SK-N-SH (cell line): ENCODE data around the gene ITCH. TPM values are rescaled to one million over a fixed set of nuclear protein-coding genes. Genes with fewer than 3 reads are reported as not detected.

Source experiments
- CTCF ChIA-PET: fragments of 300-600, 350-600 bp; formaldehyde crosslinking; extraction: SDS; loops from one replicate; lab custom pipeline; 2021; lab: Yijun Ruan, JAX
- POLR2A ChIA-PET: fragments of 350-600 bp; sonication (Branson Sonifier 250); formaldehyde crosslinking; extraction: SDS; loops from one replicate; lab custom pipeline; 2020; ENCODE audit warnings: antibody characterized with exemption, inconsistent platforms; lab: Yijun Ruan, JAX
- DNase-seq: peaks from one replicate; pipeline ENCODE4 v3.0.0; 2012
- H2AFZ ChIP-seq: fragments of 200-600 bp; sonication (generic); 2 replicates; pipeline ENCODE4 v1.8.1; 2016; ENCODE audit warnings: antibody characterized with exemption, mild to moderate bottlenecking, low read depth
- H3F3A ChIP-seq: fragments of 200-600 bp; sonication (generic); replicated peaks from 2 replicates; pipeline ENCODE3; 2016; ENCODE audit warnings: antibody characterized with exemption, mild to moderate bottlenecking; ENCODE audit not compliant: insufficient read depth
- H3K27ac ChIP-seq, 2 experiments: fragments of 200-500 bp in 1 of 2; fragments of 200-600 bp in 1 of 2; sonication (Bioruptor generic) in 1 of 2; sonication (generic), shearing (Covaris generic) in 1 of 2; 2 replicates each; pipeline versions ENCODE4 v1.5.1 to v1.6.1; 2014 to 2016; ENCODE audit warnings: low read depth in 2 of 2, inconsistent platforms in 1 of 2, low read length in 1 of 2, mild to moderate bottlenecking in 1 of 2, mixed read lengths in 1 of 2
- H3K27me3 ChIP-seq: fragments of 200-600 bp; sonication (generic), shearing (Covaris generic); 2 replicates; pipeline ENCODE4 v1.6.1; 2016; ENCODE audit warnings: mixed run types; ENCODE audit not compliant: insufficient read depth
- H3K36me3 ChIP-seq, 2 experiments: fragments of 200-500 bp in 1 of 2; fragments of 200-600 bp in 1 of 2; sonication (Bioruptor generic) in 1 of 2; sonication (generic) in 1 of 2; replicated peaks in 1 of 2; 2 replicates each; pipeline versions ENCODE3 to v1.5.1; 2014 to 2016; ENCODE audit warnings: low read length in 1 of 2, mild to moderate bottlenecking in 1 of 2; ENCODE audit not compliant: insufficient read depth in 2 of 2, control insufficient read depth in 1 of 2
- H3K4me1 ChIP-seq, 2 experiments: fragments of 200-500 bp in 1 of 2; fragments of 200-600 bp in 1 of 2; sonication (Bioruptor generic) in 1 of 2; sonication (generic), shearing (Covaris generic) in 1 of 2; 2 replicates each; pipeline versions ENCODE4 v1.5.1 to v1.6.1; 2014 to 2016; ENCODE audit warnings: low read depth in 1 of 2, low read length in 1 of 2, mixed run types in 1 of 2; ENCODE audit not compliant: insufficient read depth in 2 of 2, control insufficient read depth in 1 of 2
- H3K4me2 ChIP-seq: fragments of 200-600 bp; sonication (generic), shearing (Covaris generic); 2 replicates; pipeline ENCODE4 v1.6.1; 2017; ENCODE audit warnings: mixed run types
- H3K4me3 ChIP-seq, 2 experiments: fragments of 200-500 bp in 1 of 2; fragments of 200-600 bp in 1 of 2; sonication (Bioruptor generic) in 1 of 2; sonication (generic), shearing (Covaris generic) in 1 of 2; 2 replicates each; pipeline versions ENCODE4 v1.5.1 to v1.8.1; 2014 to 2016; ENCODE audit warnings: low read depth in 2 of 2, inconsistent platforms in 1 of 2, low read length in 1 of 2, mild to moderate bottlenecking in 1 of 2, mixed read lengths in 1 of 2, moderate library complexity in 1 of 2
- H3K79me2 ChIP-seq: fragments of 200-600 bp; sonication (generic); 2 replicates; pipeline ENCODE4 v1.8.1; 2017; ENCODE audit warnings: mild to moderate bottlenecking; ENCODE audit not compliant: insufficient read depth
- H3K9ac ChIP-seq: fragments of 200-600 bp; sonication (generic); 2 replicates; pipeline ENCODE4 v1.6.1; 2017; ENCODE audit warnings: mixed run types
- H3K9me2 ChIP-seq: fragments of 200-600 bp; sonication (generic); 2 replicates; pipeline ENCODE4 v1.6.1; 2017; ENCODE audit warnings: mixed run types
- H3K9me3 ChIP-seq: fragments of 200-600 bp; sonication (generic); 2 replicates; pipeline ENCODE4 v1.6.1; 2017; ENCODE audit warnings: mixed run types, mild to moderate bottlenecking, moderate library complexity
- H4K20me1 ChIP-seq: fragments of 200-600 bp; sonication (generic); 2 replicates; pipeline ENCODE4 v1.6.1; 2017; ENCODE audit warnings: mild to moderate bottlenecking, mixed run types; ENCODE audit not compliant: insufficient read depth
- CTCF ChIP-seq: fragments of 200-600 bp; sonication (generic); IDR thresholded peaks from 2 replicates; pipeline ENCODE4 v1.6.1; 2017; ENCODE audit warnings: antibody characterized with exemption, mild to moderate bottlenecking, moderate library complexity
- ELF1 ChIP-seq: IDR thresholded peaks from 2 replicates; pipeline ENCODE4 v1.4.0; 2012
- EP300 ChIP-seq, 2 experiments: IDR thresholded peaks; 2 replicates each; pipeline versions ENCODE4 v1.4.0 to v1.6.1; 2012; ENCODE audit warnings: borderline replicate concordance in 1 of 2, low read depth in 1 of 2, low read length in 1 of 2
- FOSL2 ChIP-seq: IDR thresholded peaks from 2 replicates; pipeline ENCODE4 v1.4.0; 2012; ENCODE audit warnings: low read depth, mild to moderate bottlenecking, moderate library complexity, borderline replicate concordance
- FOXJ3 ChIP-seq: sonication (generic); formaldehyde crosslinking; IDR thresholded peaks from 2 replicates; pipeline ENCODE4 v1.5.1; 2020; ENCODE audit warnings: mild to moderate bottlenecking, missing genetic modification reagents
- FOXM1 ChIP-seq: IDR thresholded peaks from 2 replicates; pipeline ENCODE4 v1.4.0; 2012; ENCODE audit warnings: low read depth, mild to moderate bottlenecking
- GATA2 ChIP-seq: sonication (generic); formaldehyde crosslinking; IDR thresholded peaks from 2 replicates; pipeline ENCODE4 v1.5.0; 2020; ENCODE audit warnings: mild to moderate bottlenecking, missing genetic modification reagents
- MXI1 ChIP-seq: IDR thresholded peaks from 2 replicates; pipeline ENCODE4 v1.6.1; 2012; ENCODE audit warnings: mild to moderate bottlenecking, low read depth, low read length, improper control_type of control experiment
- POLR2AphosphoS5 ChIP-seq: IDR thresholded peaks from 2 replicates; pipeline ENCODE4 v1.6.1; 2012; ENCODE audit warnings: low read depth, low read length
- RCOR1 ChIP-seq: fragments of 150-350 bp; IDR thresholded peaks from 2 replicates; pipeline ENCODE4 v1.6.1; 2017; ENCODE audit warnings: antibody characterized with exemption, low read length
- RFX5 ChIP-seq: IDR thresholded peaks from 2 replicates; pipeline ENCODE4 v1.6.1; 2012; ENCODE audit warnings: mild to moderate bottlenecking, improper control_type of control experiment, low read length
- SIN3A ChIP-seq: IDR thresholded peaks from 2 replicates; pipeline ENCODE4 v1.6.1; 2012; ENCODE audit warnings: low read depth, mild to moderate bottlenecking, low read length, moderate library complexity, borderline replicate concordance
- SMC3 ChIP-seq: IDR thresholded peaks from 2 replicates; pipeline ENCODE4 v1.6.1; 2012; ENCODE audit warnings: low read depth, low read length, improper control_type of control experiment
- TEAD4 ChIP-seq: IDR thresholded peaks from 2 replicates; pipeline ENCODE4 v1.4.0; 2012; ENCODE audit warnings: mild to moderate bottlenecking, borderline replicate concordance; ENCODE audit not compliant: insufficient read depth
- ZBTB33 ChIP-seq: IDR thresholded peaks from 2 replicates; pipeline ENCODE4 v1.4.0; 2012; ENCODE audit warnings: low read depth, borderline replicate concordance
- WGBS: methylation state at CpG from one replicate; pipeline ENCODE4 v1.1.6; 2017; ENCODE audit warnings: low lambda C conversion rate; 5-methylcytosine and 5-hydroxymethylcytosine counted together
- polyA plus RNA-seq, 3 experiments: library from polyadenylated mRNA; depleted of rRNA; stranded (reverse); fragments of >200 nt; gene quantifications; 2 replicates each; pipeline ENCODE4 v1.2.3, GENCODE V29; 2012
- TF ChIP-seq, protein P1 (sequence below): IDR thresholded peaks from 2 replicates; pipeline ENCODE4 v1.6.1; 2012; ENCODE audit warnings: mild to moderate bottlenecking, low read depth, low read length, moderate library complexity
- TF ChIP-seq, protein P2 (sequence below): fragments of 150-350 bp; IDR thresholded peaks from 2 replicates; pipeline ENCODE4 v1.6.1; 2017; ENCODE audit warnings: antibody characterized with exemption, low read length, low read depth, borderline replicate concordance

ITCH gene
- polyA plus RNA-seq, 1 of the 3 experiments (the other 2 are of a cell fraction) = 3.8 TPM

DNA sequence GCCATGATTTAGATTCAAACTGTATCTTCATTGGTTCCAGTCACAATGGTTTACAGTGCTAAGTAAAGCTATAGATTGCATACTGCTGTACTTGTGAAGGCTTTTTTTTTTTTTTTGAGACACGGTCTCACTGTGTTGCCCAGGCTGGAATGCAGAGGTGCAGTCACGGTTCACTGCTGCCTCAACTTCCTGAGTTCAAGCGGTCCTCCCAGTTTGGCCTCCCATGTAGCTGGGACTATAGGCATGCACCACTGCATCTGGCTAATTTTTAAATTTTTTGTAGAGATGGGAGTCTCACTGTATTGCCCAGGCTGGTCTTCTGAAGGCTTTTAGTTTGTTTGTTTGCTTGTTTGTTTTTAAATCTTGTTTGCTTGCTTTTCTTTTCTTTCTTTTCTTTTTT is 24.9 kb downstream of the ITCH start:
- Histone ChIP-seq H3K9me3 (no peaks in the 10 kb centered on the region), H3K9me2 (no peaks in the 10 kb centered on the region), H3K4me1 (peaks cover 2 to 26% of the 10 kb centered on the region in 2 experiments; a peak in 3 of 4 replicates), H3K79me2 (peaks cover 91% of the 10 kb centered on the region), H3K36me3 (peaks cover 0 to 12% of the 10 kb centered on the region in 2 experiments), H4K20me1 (peaks cover 85% of the 10 kb centered on the region), H3K27me3 (no peaks in the 10 kb centered on the region), H2AFZ (no peak overlapping the region), H3K4me2 (no peak overlapping the region), H3K27ac (no peak overlapping the region), H3K4me3 (no peak overlapping the region), H3K9ac (no peak overlapping the region), H3F3A (peaks cover 41% of the 10 kb centered on the region)
- CTCF ChIA-PET = interaction anchor here (0.9 kb wide), 1 partner anchor 75 kb away, joined by 3 read pairs; no protein-coding TSS in a partner anchor
- POLR2A ChIA-PET = no interaction called here
- no peak for DNase-seq
- TF ChIP-seq ELF1 (no peak), RFX5 (no peak), GATA2 (no peak), CTCF (no peak), FOSL2 (no peak), POLR2AphosphoS5 (no peak), EP300 (IDR thresholded peaks at IDR 0.05; ENCODE audit: borderline replicate concordance in 1 of 2, low read depth in 1 of 2, low read length in 1 of 2) (no peak), MXI1 (no peak), RCOR1 (no peak), SMC3 (no peak), FOXM1 (no peak), FOXJ3 (CRISPR knock-in tag) (no peak), ZBTB33 (no peak), SIN3A (no peak), TEAD4 (no peak)
- TF ChIP-seq, protein P1, sequence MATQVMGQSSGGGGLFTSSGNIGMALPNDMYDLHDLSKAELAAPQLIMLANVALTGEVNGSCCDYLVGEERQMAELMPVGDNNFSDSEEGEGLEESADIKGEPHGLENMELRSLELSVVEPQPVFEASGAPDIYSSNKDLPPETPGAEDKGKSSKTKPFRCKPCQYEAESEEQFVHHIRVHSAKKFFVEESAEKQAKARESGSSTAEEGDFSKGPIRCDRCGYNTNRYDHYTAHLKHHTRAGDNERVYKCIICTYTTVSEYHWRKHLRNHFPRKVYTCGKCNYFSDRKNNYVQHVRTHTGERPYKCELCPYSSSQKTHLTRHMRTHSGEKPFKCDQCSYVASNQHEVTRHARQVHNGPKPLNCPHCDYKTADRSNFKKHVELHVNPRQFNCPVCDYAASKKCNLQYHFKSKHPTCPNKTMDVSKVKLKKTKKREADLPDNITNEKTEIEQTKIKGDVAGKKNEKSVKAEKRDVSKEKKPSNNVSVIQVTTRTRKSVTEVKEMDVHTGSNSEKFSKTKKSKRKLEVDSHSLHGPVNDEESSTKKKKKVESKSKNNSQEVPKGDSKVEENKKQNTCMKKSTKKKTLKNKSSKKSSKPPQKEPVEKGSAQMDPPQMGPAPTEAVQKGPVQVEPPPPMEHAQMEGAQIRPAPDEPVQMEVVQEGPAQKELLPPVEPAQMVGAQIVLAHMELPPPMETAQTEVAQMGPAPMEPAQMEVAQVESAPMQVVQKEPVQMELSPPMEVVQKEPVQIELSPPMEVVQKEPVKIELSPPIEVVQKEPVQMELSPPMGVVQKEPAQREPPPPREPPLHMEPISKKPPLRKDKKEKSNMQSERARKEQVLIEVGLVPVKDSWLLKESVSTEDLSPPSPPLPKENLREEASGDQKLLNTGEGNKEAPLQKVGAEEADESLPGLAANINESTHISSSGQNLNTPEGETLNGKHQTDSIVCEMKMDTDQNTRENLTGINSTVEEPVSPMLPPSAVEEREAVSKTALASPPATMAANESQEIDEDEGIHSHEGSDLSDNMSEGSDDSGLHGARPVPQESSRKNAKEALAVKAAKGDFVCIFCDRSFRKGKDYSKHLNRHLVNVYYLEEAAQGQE = no peak
- TF ChIP-seq, protein P2, sequence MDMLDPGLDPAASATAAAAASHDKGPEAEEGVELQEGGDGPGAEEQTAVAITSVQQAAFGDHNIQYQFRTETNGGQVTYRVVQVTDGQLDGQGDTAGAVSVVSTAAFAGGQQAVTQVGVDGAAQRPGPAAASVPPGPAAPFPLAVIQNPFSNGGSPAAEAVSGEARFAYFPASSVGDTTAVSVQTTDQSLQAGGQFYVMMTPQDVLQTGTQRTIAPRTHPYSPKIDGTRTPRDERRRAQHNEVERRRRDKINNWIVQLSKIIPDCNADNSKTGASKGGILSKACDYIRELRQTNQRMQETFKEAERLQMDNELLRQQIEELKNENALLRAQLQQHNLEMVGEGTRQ = no peak
- WGBS = 95% methylated on average over 3 of the region's 3 CpGs
